Measurements from ENCODE around the gene OR51D1. TPM values are rescaled to one million over a fixed set of nuclear protein-coding genes. Genes with fewer than 3 reads are reported as not detected.

OR51D1 gene
- total RNA-seq, 3 donors from 2014 or later (not counting 1 experiment from before 2014, with no cell fraction given) = not detected

- Mint-ChIP-seq H3K27ac (no peak overlapping the region), H3K36me3 (no peaks in the 10 kb centered on the region), H3K4me3 (no peak overlapping the region), H3K4me1 (no peaks in the 10 kb centered on the region), H3K27me3 (ENCODE audit: low read depth in 2 of 2) (peaks cover under 1 to 5% of the 10 kb centered on the region in 2 donors), H3K9me3 (no peaks in the 10 kb centered on the region)
- DNase-seq (no peak), ATAC-seq (no peak)
- Histone ChIP-seq H3K4me1 (ENCODE audit: control insufficient read depth, insufficient read depth, low read length) (peaks cover 6% of the 10 kb centered on the region), H3K9me3 (ENCODE audit: control insufficient read depth, insufficient read depth, low read length) (no peaks in the 10 kb centered on the region), H3K27ac (ENCODE audit: low read length) (no peak overlapping the region), H3K4me3 (ENCODE audit: low read length) (no peak overlapping the region), H3K36me3 (ENCODE audit: control insufficient read depth, insufficient read depth, low read length) (no peaks in the 10 kb centered on the region), H3K27me3 (ENCODE audit: control insufficient read depth, insufficient read depth, low read length) (no peaks in the 10 kb centered on the region)
- 90% methylated on average over 2 of the region's 2 CpGs for WGBS (ENCODE audit: insufficient coverage)
- intact Hi-C loops (cut with micrococcal nuclease) = loop anchor here (2.0 kb wide), 1 partner anchor 1173 kb away; the partner anchor contains the start of gene OR52N2
- TF ChIP-seq CTCF (IDR thresholded peaks at IDR 0.05) = no peak
These were observed 1.1 kb upstream of the OR51D1 start for GRCh38 chr11:4636136-4636535.

- Histone ChIP-seq H3K4me1 (ENCODE audit: control insufficient read depth, insufficient read depth, low read length) (peaks cover 6% of the 10 kb centered on the region), H3K36me3 (ENCODE audit: control insufficient read depth, insufficient read depth, low read length) (no peaks in the 10 kb centered on the region), H3K27me3 (ENCODE audit: control insufficient read depth, insufficient read depth, low read length) (no peaks in the 10 kb centered on the region), H3K9me3 (ENCODE audit: control insufficient read depth, insufficient read depth, low read length) (no peaks in the 10 kb centered on the region), H3K4me3 (ENCODE audit: low read length) (no peak overlapping the region), H3K27ac (ENCODE audit: low read length) (no peak overlapping the region)
- Mint-ChIP-seq H3K9me3 (no peaks in the 10 kb centered on the region), H3K4me1 (no peaks in the 10 kb centered on the region), H3K4me3 (no peak overlapping the region), H3K27ac (no peak overlapping the region), H3K27me3 (ENCODE audit: low read depth in 2 of 2) (peaks cover 0 to 4% of the 10 kb centered on the region in 2 donors), H3K36me3 (no peaks in the 10 kb centered on the region)
- WGBS (ENCODE audit: insufficient coverage) = 76% methylated on average over 3 of the region's 3 CpGs
- DNase-seq (peak in 1 of 2 donors; percentile 2), ATAC-seq (no peak)
- intact Hi-C loops (cut with micrococcal nuclease) = loop anchor here (2.0 kb wide), 1 partner anchor 1171 kb away; the partner anchor contains the start of gene OR52N2
- TF ChIP-seq CTCF (IDR thresholded peaks at IDR 0.05) = no peak
These were observed 378 bp downstream of the OR51D1 start for GRCh38 chr11:4637662-4638047.

GRCh38 chr11:4639931-4640330 is 2.7 kb downstream of the OR51D1 start:
- Mint-ChIP-seq H3K4me1 (no peaks in the 10 kb centered on the region), H3K36me3 (no peaks in the 10 kb centered on the region), H3K27me3 (ENCODE audit: low read depth in 2 of 2) (peaks cover 9 to 11% of the 10 kb centered on the region in 2 donors), H3K27ac (no peak overlapping the region), H3K9me3 (no peaks in the 10 kb centered on the region), H3K4me3 (no peak overlapping the region)
- WGBS (ENCODE audit: insufficient coverage) = 82% methylated on average over 6 of the region's 6 CpGs
- no peaks in the 10 kb centered on the region for H3K9me3 ChIP-seq (ENCODE audit: control insufficient read depth, insufficient read depth, low read length)
- H3K36me3 ChIP-seq (ENCODE audit: control insufficient read depth, insufficient read depth, low read length) = no peaks in the 10 kb centered on the region
- no peak for TF ChIP-seq CTCF (IDR thresholded peaks at IDR 0.05)
- H3K27me3 ChIP-seq (ENCODE audit: control insufficient read depth, insufficient read depth, low read length) = no peaks in the 10 kb centered on the region
- peaks cover 6% of the 10 kb centered on the region for H3K4me1 ChIP-seq (ENCODE audit: control insufficient read depth, insufficient read depth, low read length)
- intact Hi-C loops (cut with micrococcal nuclease) = no loop called here
- no peak overlapping the region for H3K4me3 ChIP-seq (ENCODE audit: low read length)
- DNase-seq (no peak), ATAC-seq (no peak)
- no peak overlapping the region for H3K27ac ChIP-seq (ENCODE audit: low read length)

GRCh38 chr11:4641501-4641900 is 4.2 kb downstream of the OR51D1 start:
- Mint-ChIP-seq H3K27ac (no peak overlapping the region), H3K27me3 (ENCODE audit: low read depth in 2 of 2) (peaks cover 11 to 17% of the 10 kb centered on the region in 2 donors), H3K4me1 (no peaks in the 10 kb centered on the region), H3K9me3 (no peaks in the 10 kb centered on the region), H3K36me3 (no peaks in the 10 kb centered on the region), H3K4me3 (no peak overlapping the region)
- Histone ChIP-seq H3K4me3 (ENCODE audit: low read length) (no peak overlapping the region), H3K4me1 (ENCODE audit: control insufficient read depth, insufficient read depth, low read length) (peaks cover 6% of the 10 kb centered on the region), H3K27ac (ENCODE audit: low read length) (no peak overlapping the region), H3K27me3 (ENCODE audit: control insufficient read depth, insufficient read depth, low read length) (no peaks in the 10 kb centered on the region), H3K36me3 (ENCODE audit: control insufficient read depth, insufficient read depth, low read length) (no peaks in the 10 kb centered on the region), H3K9me3 (ENCODE audit: control insufficient read depth, insufficient read depth, low read length) (no peaks in the 10 kb centered on the region)
- intact Hi-C loops (cut with micrococcal nuclease) = no loop called here
- no peak for DNase-seq
- no peak for TF ChIP-seq CTCF (IDR thresholded peaks at IDR 0.05)
- ATAC-seq = no peak
- 91% methylated on average over 7 of the region's 7 CpGs for WGBS (ENCODE audit: insufficient coverage)
